Astrocyte of the spinal cord (primary cell): ENCODE data around the gene TMEM132D.

Source experiments
- DNase-seq: peaks from one replicate; pipeline ENCODE4 v3.0.0; 2011; ENCODE audit warnings: low read depth, low spot score
- H3K4me3 ChIP-seq: 2 replicates; pipeline ENCODE4 v1.5.1; 2011; ENCODE audit warnings: low read depth, mild to moderate bottlenecking, low read length, moderate library complexity
- in situ Hi-C: cut with HindIII; loops from 2 replicates; pipeline ENCODE4 v1.10.0; 2017; ENCODE audit warnings: low sequenced_read_pairs
- TF ChIP-seq, protein P1 (sequence below): IDR thresholded peaks from 2 replicates; pipeline ENCODE4 v1.5.1; 2012; ENCODE audit warnings: low read depth, mild to moderate bottlenecking, low read length, inconsistent platforms

The TMEM132D gene

DNA sequence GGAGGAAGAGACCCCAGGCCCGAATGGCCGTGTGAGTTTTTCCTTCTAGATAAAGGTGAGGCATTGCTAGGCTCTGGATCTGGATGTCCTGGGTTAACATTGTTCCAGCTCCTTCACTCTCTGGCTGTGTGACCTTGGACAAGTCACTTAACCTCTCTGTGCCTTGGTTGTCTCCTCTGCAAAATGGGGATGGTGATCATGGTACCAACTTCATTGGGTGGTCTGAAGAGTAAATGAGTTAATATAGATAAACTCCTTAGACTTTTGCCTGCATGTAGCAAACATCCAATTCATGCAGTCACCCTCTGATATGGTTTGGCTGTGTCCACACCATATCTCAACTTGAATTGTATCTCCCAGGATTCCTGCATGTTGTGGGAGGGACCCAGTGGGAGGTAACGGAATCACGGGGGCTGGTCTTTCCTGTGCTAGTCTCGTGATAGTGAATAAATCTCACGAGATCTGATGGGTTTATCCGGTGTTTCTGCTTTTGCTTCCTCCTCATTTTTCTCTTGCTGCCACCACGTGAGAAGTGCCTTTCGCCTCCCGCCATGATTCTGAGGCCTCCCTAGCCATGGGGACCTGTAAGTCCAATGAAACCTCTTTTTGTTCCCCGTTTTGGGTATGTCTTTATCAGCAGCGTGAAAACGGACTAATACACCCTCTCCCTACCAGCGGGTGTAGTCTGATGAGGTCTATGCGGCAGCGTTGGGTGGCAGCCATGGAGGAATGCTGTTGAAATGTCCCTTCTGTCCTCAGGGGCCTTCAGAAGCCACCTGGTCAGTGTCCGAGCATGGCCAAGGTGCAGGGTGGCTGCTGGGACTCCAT lies 794.4 kb downstream of the TMEM132D start:
- H3K4me3 ChIP-seq, result no peak overlapping the region
- in situ Hi-C loops, result no loop called here
- TF ChIP-seq, protein P1, sequence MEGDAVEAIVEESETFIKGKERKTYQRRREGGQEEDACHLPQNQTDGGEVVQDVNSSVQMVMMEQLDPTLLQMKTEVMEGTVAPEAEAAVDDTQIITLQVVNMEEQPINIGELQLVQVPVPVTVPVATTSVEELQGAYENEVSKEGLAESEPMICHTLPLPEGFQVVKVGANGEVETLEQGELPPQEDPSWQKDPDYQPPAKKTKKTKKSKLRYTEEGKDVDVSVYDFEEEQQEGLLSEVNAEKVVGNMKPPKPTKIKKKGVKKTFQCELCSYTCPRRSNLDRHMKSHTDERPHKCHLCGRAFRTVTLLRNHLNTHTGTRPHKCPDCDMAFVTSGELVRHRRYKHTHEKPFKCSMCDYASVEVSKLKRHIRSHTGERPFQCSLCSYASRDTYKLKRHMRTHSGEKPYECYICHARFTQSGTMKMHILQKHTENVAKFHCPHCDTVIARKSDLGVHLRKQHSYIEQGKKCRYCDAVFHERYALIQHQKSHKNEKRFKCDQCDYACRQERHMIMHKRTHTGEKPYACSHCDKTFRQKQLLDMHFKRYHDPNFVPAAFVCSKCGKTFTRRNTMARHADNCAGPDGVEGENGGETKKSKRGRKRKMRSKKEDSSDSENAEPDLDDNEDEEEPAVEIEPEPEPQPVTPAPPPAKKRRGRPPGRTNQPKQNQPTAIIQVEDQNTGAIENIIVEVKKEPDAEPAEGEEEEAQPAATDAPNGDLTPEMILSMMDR, result no peak
- no peak for DNase-seq

DNA sequence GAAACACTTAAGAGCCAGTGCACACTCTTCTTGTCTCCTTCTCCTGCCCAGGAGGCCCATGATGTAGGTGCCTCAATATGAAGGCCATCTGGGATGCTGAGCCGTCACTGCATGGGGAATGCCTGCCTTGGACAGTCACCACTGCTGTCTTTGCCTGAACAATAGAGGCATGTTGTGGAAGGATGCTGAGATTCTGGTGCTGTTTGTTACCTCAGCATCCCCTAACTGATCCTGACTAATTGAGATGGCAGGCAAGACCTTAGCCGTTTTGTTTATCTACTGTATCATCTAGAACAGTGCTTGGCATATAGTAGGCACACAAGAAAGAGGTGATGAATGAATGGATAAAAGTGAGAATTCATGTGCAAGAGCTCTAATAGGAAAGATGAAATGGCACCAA lies 797.1 kb downstream of the TMEM132D start:
- in situ Hi-C loops, result no loop called here
- no peak overlapping the region for H3K4me3 ChIP-seq
- TF ChIP-seq, protein P1, result no peak
- DNase-seq, result no peak

- no peak overlapping the region for H3K4me3 ChIP-seq
- in situ Hi-C loops, result no loop called here
- no peak for DNase-seq
- TF ChIP-seq, protein P1, result no peak
Measured at GRCh38 chr12:129103231-129103630, 800.6 kb downstream of the TMEM132D start.

DNA sequence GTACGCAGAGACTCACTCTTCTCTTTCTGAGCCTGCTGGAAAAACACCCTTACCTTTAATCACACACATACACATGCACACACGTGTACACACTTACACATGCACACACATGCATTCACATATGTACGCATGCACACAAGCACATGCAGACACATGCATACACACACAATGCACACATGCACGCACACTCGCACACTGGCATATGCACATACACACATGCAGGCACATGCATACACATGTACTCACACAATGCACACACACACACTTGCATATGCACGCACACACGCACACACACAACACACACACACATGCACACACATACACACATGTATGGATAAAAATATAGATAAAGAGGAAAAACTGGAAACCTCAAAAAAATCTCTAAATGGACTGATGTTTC lies 801.6 kb downstream of the TMEM132D start:
- H3K4me3 ChIP-seq, result no peak overlapping the region
- TF ChIP-seq, protein P1, result no peak
- no peak for DNase-seq
- in situ Hi-C loops, result no loop called here

DNA sequence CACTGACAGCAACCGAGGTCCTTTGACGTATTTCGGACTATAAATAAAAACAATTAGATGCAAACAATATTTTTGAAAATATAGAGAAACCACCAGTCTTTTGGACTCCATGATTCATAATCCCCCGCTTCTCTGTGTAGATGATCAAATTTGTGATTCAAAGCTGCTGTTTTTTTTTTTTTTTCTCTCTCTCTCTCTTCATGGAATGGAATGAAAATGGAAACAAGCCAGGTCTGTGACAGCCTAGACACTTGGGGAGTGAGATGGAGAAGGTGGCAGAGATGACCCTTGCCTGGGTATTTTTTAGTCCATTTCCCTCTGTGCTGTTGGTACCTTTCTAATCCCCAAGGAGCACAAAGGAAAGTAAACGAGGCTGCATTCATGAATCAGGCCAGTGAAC lies 802.0 kb downstream of the TMEM132D start:
- no peak for DNase-seq
- no peak overlapping the region for H3K4me3 ChIP-seq
- in situ Hi-C loops, result no loop called here
- TF ChIP-seq, protein P1, result no peak

DNA sequence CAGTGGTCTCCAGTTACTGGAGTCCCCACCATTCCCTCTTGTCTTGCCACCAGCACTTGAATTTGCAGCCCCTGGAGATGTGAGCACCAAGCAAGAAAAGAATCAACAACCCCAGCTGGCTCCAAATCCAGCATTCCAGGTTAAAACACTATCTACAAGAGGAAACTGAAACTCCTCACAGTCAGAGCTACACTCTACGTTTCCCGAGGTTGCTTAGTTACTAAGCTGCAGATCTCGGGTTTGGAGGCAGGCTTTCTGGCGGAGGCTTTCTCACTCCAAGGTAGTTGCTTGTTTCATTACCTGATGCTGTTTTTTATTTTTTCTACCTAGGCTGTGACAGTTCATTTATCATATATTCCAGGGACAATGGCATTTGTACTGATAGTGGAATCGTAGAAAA lies 802.4 kb downstream of the TMEM132D start:
- DNase-seq, result no peak
- no peak overlapping the region for H3K4me3 ChIP-seq
- in situ Hi-C loops, result no loop called here
- TF ChIP-seq, protein P1, result no peak
